Stomach (tissue), 9 donors: ENCODE data around the gene TPP1. TPM values are rescaled to one million over a fixed set of nuclear protein-coding genes. Genes with fewer than 3 reads are reported as not detected.

Experiments
- DNase-seq, 2 donors: peaks; one replicate each; pipeline versions ENCODE4 v3.0.0 to v3.0.0-alpha.2; 2013 to 2019
- H3K27ac ChIP-seq, 5 donors: fragments of 200-600 bp in 4 of 5; sonication (generic) in 4 of 5; one replicate each; pipeline ENCODE4 v1.5.1; 2013 to 2019; ENCODE audit warnings: mild to moderate bottlenecking in 1 of 5, moderate library complexity in 1 of 5
- H3K27me3 ChIP-seq, 3 donors: fragments of 200-600 bp; sonication (generic); one replicate each; pipeline ENCODE4 v1.5.1; 2017 to 2019; ENCODE audit warnings: mixed run types in 1 of 3
- H3K36me3 ChIP-seq, 4 donors: fragments of 200-600 bp; sonication (generic); 1 replicate in 3 of 4; 2 replicates in 1 of 4; pipeline ENCODE4 v1.5.1; 2016 to 2019
- H3K4me1 ChIP-seq, 4 donors: fragments of 200-600 bp; sonication (generic); one replicate each; pipeline ENCODE4 v1.5.1; 2016 to 2019
- H3K4me3 ChIP-seq, 4 donors: fragments of 200-600 bp; sonication (generic) in 3 of 4; one replicate each; pipeline ENCODE4 v1.5.1; 2016 to 2019; ENCODE audit warnings: mild to moderate bottlenecking in 1 of 4
- H3K9me3 ChIP-seq, 4 donors: fragments of 200-600 bp; sonication (generic); one replicate each; pipeline ENCODE4 v1.5.1; 2016 to 2019
- EP300 ChIP-seq: sonication (generic); formaldehyde crosslinking; IDR thresholded peaks from one replicate; pipeline ENCODE4 v1.6.1; 2017; ENCODE audit warnings: antibody characterized with exemption
- POLR2A ChIP-seq, 4 donors: fragments of 450-650 bp; IDR thresholded peaks; one replicate each; pipeline ENCODE4 v1.6.1; 2016; ENCODE audit warnings: antibody characterized with exemption in 4 of 4, control low read depth in 2 of 4, mild to moderate bottlenecking in 1 of 4, moderate library complexity in 1 of 4
- POLR2AphosphoS5 ChIP-seq, 3 donors: sonication (generic); formaldehyde crosslinking; IDR thresholded peaks; one replicate each; pipeline ENCODE4 v1.6.1; 2016; ENCODE audit warnings: antibody characterized with exemption in 3 of 3
- WGBS, 5 donors: extraction: QIAGEN DNeasy Blood & Tissue Kit in 3 of 5; methylation state at CpG; one replicate each; pipeline versions ENCODE4 v1.1.5 to v1.1.7; 2013 to 2018; 5-methylcytosine and 5-hydroxymethylcytosine counted together
- intact Hi-C: fragments of 100-400 bp; cut with DNase I; formaldehyde crosslinking; loops from one replicate; pipeline ENCODE4 v1.15.1; 2023; ENCODE audit warnings: low total_unique reads
- polyA plus RNA-seq, 3 donors: library from polyadenylated mRNA; stranded (reverse); fragments of 200-250 nt; gene quantifications; one replicate each; pipeline ENCODE4 v1.2.3, GENCODE V29; 2013
- total RNA-seq, 5 donors: library from RNA; depleted of rRNA; stranded (reverse); fragments of >200 nt; gene quantifications; one replicate each; pipeline versions ENCODE4 v1.1.0 to v1.2.3, GENCODE V29; 2014 to 2016
- TF ChIP-seq, protein P1 (sequence below), 7 experiments: fragments of 450-650 bp in 4 of 7; fragments of 200-600 bp in 3 of 7; sonication (generic) in 3 of 7; IDR thresholded peaks; one replicate each; pipeline ENCODE4 v1.5.1; 2016 to 2019; ENCODE audit warnings: antibody characterized with exemption in 7 of 7, control low read depth in 2 of 7, mild to moderate bottlenecking in 1 of 7
- donor health status: healthy with polysubstance abuse.
- donor health status: Bipolar disorder and iron deficiency.
- donor health status: healthy.

TPP1 gene
- total and polyA plus RNA-seq, 8 donors, result 11.9 to 213 (median 46.6) TPM

DNA sequence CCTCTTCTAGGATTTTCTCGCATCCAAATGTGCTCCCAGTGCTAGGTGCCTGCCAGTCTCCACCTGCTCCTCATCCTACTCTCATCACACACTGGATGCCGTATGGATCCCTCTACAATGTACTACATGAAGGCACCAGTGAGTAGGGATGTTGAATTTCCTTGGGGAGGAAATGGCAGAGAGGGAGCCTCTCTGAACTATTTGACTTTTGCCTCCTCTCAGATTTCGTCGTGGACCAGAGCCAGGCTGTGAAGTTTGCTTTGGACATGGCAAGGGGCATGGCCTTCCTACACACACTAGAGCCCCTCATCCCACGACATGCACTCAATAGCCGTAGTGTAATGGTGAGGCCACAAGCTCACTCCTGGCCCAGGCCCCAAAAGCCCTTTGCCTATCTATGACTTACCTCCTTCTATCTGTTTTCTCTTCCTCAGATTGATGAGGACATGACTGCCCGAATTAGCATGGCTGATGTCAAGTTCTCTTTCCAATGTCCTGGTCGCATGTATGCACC is 9.7 kb downstream of the TPP1 start:
- no peaks in the 10 kb centered on the region for H3K27me3 ChIP-seq
- WGBS, 5 donors, result 69 to 82% (median 77%) methylated on average over 8 of the region's 8 CpGs
- DNase-seq, result no peak
- peaks cover 63 to 84% (median 73%) of the 10 kb centered on the region in 4 donors for H3K4me1 ChIP-seq
- intact Hi-C loops, result loop anchor here (10.0 kb wide), 1 partner anchor 75 kb away; the partner anchor contains the start of gene MRPL17
- H3K27ac ChIP-seq, result peak overlapping the region in 4 of 5 donors; percentile 97 to 100 (median 99)
- no peaks in the 10 kb centered on the region for H3K9me3 ChIP-seq
- TF ChIP-seq POLR2AphosphoS5 (IDR thresholded peaks at IDR 0.05) (no peak), POLR2A (IDR thresholded peaks at IDR 0.05) (no peak), EP300 (no peak)
- TF ChIP-seq, protein P1, sequence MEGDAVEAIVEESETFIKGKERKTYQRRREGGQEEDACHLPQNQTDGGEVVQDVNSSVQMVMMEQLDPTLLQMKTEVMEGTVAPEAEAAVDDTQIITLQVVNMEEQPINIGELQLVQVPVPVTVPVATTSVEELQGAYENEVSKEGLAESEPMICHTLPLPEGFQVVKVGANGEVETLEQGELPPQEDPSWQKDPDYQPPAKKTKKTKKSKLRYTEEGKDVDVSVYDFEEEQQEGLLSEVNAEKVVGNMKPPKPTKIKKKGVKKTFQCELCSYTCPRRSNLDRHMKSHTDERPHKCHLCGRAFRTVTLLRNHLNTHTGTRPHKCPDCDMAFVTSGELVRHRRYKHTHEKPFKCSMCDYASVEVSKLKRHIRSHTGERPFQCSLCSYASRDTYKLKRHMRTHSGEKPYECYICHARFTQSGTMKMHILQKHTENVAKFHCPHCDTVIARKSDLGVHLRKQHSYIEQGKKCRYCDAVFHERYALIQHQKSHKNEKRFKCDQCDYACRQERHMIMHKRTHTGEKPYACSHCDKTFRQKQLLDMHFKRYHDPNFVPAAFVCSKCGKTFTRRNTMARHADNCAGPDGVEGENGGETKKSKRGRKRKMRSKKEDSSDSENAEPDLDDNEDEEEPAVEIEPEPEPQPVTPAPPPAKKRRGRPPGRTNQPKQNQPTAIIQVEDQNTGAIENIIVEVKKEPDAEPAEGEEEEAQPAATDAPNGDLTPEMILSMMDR (IDR thresholded peaks at IDR 0.05), result no peak
- H3K36me3 ChIP-seq, result peaks cover 31 to 45% (median 42%) of the 10 kb centered on the region in 4 donors
- no peak overlapping the region for H3K4me3 ChIP-seq

DNA sequence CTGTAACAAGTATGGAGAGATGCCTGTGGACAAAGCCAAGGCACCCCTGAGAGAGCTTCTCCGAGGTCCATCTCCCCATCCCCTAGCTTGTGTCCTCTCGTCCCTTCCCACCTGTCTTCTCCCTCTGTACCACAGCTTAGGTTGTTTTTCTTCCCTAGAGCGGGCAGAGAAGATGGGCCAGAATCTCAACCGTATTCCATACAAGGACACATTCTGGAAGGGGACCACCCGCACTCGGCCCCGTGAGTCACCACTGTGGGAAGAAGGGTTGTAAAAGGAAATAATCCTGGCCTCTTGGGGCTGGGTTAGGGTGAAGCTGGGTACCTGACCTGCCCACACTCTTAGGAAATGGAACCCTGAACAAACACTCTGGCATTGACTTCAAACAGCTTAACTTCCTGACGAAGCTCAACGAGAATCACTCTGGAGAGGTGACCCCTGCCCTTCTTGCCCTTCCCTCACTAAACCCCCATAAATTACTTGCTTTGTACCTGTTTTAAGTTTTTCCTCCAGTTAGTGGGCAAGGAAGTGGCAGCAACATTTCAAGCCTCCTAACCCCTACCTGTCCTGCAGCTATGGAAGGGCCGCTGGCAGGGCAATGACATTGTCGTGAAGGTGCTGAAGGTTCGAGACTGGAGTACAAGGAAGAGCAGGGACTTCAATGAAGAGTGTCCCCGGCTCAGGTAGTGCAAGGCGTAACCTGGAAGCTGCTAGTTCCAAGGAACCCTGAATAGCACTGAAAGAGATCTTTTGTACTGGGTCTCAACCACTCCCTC is 10.3 kb downstream of the TPP1 start:
- 72 to 89% (median 86%) methylated on average over 14 of the region's 14 CpGs for WGBS, 5 donors
- TF ChIP-seq POLR2A (IDR thresholded peaks at IDR 0.05) (no peak), POLR2AphosphoS5 (IDR thresholded peaks at IDR 0.05) (peak in 1 of 3 donors; percentile 3), EP300 (no peak)
- TF ChIP-seq, protein P1 (IDR thresholded peaks at IDR 0.05), result no peak
- DNase-seq, result peak in 1 of 2 donors; percentile 8
- Histone ChIP-seq H3K4me1 (peaks cover 63 to 87% (median 74%) of the 10 kb centered on the region in 4 donors), H3K27ac (peak overlapping the region; percentile 16 to 100 (median 99)), H3K9me3 (no peaks in the 10 kb centered on the region), H3K4me3 (no peak overlapping the region), H3K27me3 (no peaks in the 10 kb centered on the region), H3K36me3 (peaks cover 31 to 40% (median 37%) of the 10 kb centered on the region in 4 donors)
- intact Hi-C loops, result loop anchor here (10.0 kb wide), 1 partner anchor 76 kb away; the partner anchor contains the start of gene MRPL17

DNA sequence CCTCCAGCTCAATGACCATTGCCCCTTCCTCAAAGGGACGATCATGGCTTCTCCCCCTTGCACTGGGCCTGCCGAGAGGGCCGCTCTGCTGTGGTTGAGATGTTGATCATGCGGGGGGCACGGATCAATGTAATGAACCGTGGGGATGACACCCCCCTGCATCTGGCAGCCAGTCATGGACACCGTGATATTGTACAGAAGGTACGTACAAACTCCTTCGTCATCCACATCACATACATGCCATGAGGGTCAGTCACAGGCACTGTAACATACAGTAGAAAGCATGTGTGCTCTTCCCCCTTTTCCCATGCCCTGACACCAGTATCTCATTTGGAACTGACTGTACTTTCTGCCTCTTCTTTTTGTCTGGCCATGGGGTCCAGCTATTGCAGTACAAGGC is 11.2 kb downstream of the TPP1 start:
- H3K27ac ChIP-seq, result peak overlapping the region; percentile 16 to 100 (median 99)
- intact Hi-C loops, result loop anchor here (10.0 kb wide), 1 partner anchor 77 kb away; the partner anchor contains the start of gene MRPL17
- H3K9me3 ChIP-seq, result no peaks in the 10 kb centered on the region
- H3K27me3 ChIP-seq, result no peaks in the 10 kb centered on the region
- TF ChIP-seq, protein P1 (IDR thresholded peaks at IDR 0.05), result no peak
- TF ChIP-seq POLR2AphosphoS5 (IDR thresholded peaks at IDR 0.05), result peak in 1 of 3 donors; percentile 19
- peak in 1 of 2 donors; percentile 14 for DNase-seq
- peaks cover 59 to 78% (median 68%) of the 10 kb centered on the region in 4 donors for H3K4me1 ChIP-seq
- peaks cover 31 to 40% (median 37%) of the 10 kb centered on the region in 4 donors for H3K36me3 ChIP-seq
- 87 to 93% (median 89%) methylated on average over 9 of the region's 9 CpGs for WGBS, 5 donors
- H3K4me3 ChIP-seq, result no peak overlapping the region

- intact Hi-C loops, result loop anchor here (10.0 kb wide), 1 partner anchor 78 kb away; the partner anchor contains the start of gene MRPL17
- peaks cover 62 to 79% (median 72%) of the 10 kb centered on the region in 4 donors for H3K4me1 ChIP-seq
- H3K27me3 ChIP-seq, result no peaks in the 10 kb centered on the region
- peak in 1 of 2 donors; percentile 52 for DNase-seq
- peaks cover 31 to 40% (median 37%) of the 10 kb centered on the region in 4 donors for H3K36me3 ChIP-seq
- H3K27ac ChIP-seq, result peak overlapping the region; percentile 21 to 100 (median 99)
- TF ChIP-seq POLR2A (IDR thresholded peaks at IDR 0.05), result no peak
- peak overlapping the region in 1 of 4 donors; percentile 31 for H3K4me3 ChIP-seq
- H3K9me3 ChIP-seq, result no peaks in the 10 kb centered on the region
These were observed 11.9 kb downstream of the TPP1 start for GRCh38 chr11:6607190-6607795.
